Gastrocnemius medialis (tissue), 4 donors: ENCODE measurements around the gene LDAF1. TPM values are rescaled to one million over a fixed set of nuclear protein-coding genes. Genes with fewer than 3 reads are reported as not detected.

Source experiments
- ATAC-seq, 2 donors: fragments of 150-250 bp; one replicate each; pipeline ENCODE4 v1.9.1; 2016
- DNase-seq, 2 donors: peaks; one replicate each; pipeline ENCODE4 v3.0.0-alpha.2; 2019
- H3K27ac ChIP-seq, 4 donors: fragments of 200-600 bp; sonication (generic); 1 replicate in 1 of 4; 2 replicates in 3 of 4; pipeline ENCODE4 v1.5.1; 2016 to 2018; ENCODE audit warnings: mild to moderate bottlenecking in 2 of 4, moderate library complexity in 1 of 4
- H3K27me3 ChIP-seq, 3 donors: fragments of 200-600 bp; sonication (generic) in 2 of 3; 1 replicate in 1 of 3; 2 replicates in 2 of 3; pipeline versions ENCODE4 v1.5.1 to v1.6.0; 2016 to 2019; ENCODE audit warnings: mild to moderate bottlenecking in 1 of 3, moderate library complexity in 1 of 3
- H3K36me3 ChIP-seq, 2 donors: fragments of 200-600 bp; sonication (generic) in 1 of 2; one replicate each; pipeline ENCODE4 v1.5.1; 2017 to 2018
- H3K4me1 ChIP-seq, 2 donors: fragments of 200-600 bp; sonication (generic) in 1 of 2; one replicate each; pipeline ENCODE4 v1.5.1; 2016 to 2017; ENCODE audit warnings: mild to moderate bottlenecking in 2 of 2
- H3K4me3 ChIP-seq, 4 donors: fragments of 200-600 bp; sonication (generic) in 3 of 4; 1 replicate in 1 of 4; 2 replicates in 3 of 4; pipeline ENCODE4 v1.5.1; 2016 to 2019; ENCODE audit warnings: mild to moderate bottlenecking in 2 of 4
- H3K9me3 ChIP-seq, 3 donors: fragments of 200-600 bp; sonication (generic) in 2 of 3; 1 replicate in 1 of 3; 2 replicates in 2 of 3; pipeline ENCODE4 v1.5.1; 2016 to 2019
- CTCF ChIP-seq, 5 experiments: fragments of 450-650 bp in 3 of 5; fragments of 200-600 bp in 2 of 5; sonication (generic) in 2 of 5; IDR thresholded peaks in 4 of 5; conservative IDR thresholded peaks in 1 of 5; 1 replicate in 4 of 5; 2 replicates in 1 of 5; pipeline ENCODE4 v1.5.1; 2016 to 2019; ENCODE audit warnings: antibody characterized with exemption in 5 of 5, mild to moderate bottlenecking in 3 of 5, moderate library complexity in 3 of 5
- POLR2A ChIP-seq, 2 donors: fragments of 450-650 bp; IDR thresholded peaks; one replicate each; pipeline ENCODE4 v1.6.1; 2017; ENCODE audit warnings: antibody characterized with exemption in 2 of 2, mild to moderate bottlenecking in 2 of 2, moderate library complexity in 2 of 2
- in situ Hi-C, 4 donors: fragments of 200-750 bp; cut with MboI; loops; one replicate each; pipeline versions ENCODE4 v1.15.0 to v1.8.0; 2017; ENCODE audit warnings: low sequenced_read_pairs in 4 of 4
- intact Hi-C: fragments of 100-400 bp; cut with DNase I; formaldehyde crosslinking; loops from one replicate; pipeline ENCODE4 v1.15.1; 2023; ENCODE audit warnings: low total_unique reads
- total RNA-seq, 4 donors: library from RNA; depleted of rRNA; stranded (reverse); fragments of >200 nt; gene quantifications; one replicate each; pipeline versions ENCODE4 v1.1.0 to v1.2.3, GENCODE V29; 2016

The LDAF1 gene
- total RNA-seq, 4 donors from 2014 or later = 19.4 to 70.0 (median 34.3) TPM

- TF ChIP-seq POLR2A (IDR thresholded peaks at IDR 0.05) = no peak
- no peak for TF ChIP-seq CTCF (IDR thresholded peaks at IDR 0.05 in 4 of 5, conservative IDR thresholded peaks at IDR 0.05 in 1 of 5)
- Histone ChIP-seq H3K36me3 (no peaks in the 10 kb centered on the region), H3K27me3 (no peaks in the 10 kb centered on the region), H3K4me3 (no peak overlapping the region), H3K27ac (no peak overlapping the region), H3K4me1 (no peaks in the 10 kb centered on the region), H3K9me3 (no peaks in the 10 kb centered on the region)
- ATAC-seq (no peak), DNase-seq (no peak)
- in situ Hi-C loops (no loop called here), intact Hi-C loops (no loop called here)
Observed at GRCh38 chr16:21125191-21125590, 33.3 kb upstream of the LDAF1 start.

DNA sequence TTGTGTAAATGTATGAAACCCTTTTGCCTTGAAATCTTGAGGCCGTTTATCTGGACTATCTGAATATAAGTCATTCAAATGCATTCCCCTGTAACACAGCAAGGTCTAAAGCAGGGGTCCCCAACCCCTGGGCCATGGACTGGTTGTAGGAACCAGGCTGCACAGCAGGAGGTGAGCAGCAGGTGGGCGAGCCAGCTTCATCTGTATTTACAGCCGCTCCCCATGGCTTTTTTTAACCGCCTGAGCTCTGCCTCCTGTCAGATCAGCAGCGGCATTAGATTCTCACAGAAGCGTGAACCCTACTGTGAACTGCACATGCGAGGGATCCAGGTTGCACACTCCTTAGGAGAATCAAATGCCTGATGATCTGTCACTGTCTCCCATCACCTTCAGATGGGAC, 32.0 kb upstream of the LDAF1 start:
- no peaks in the 10 kb centered on the region for H3K9me3 ChIP-seq
- ATAC-seq (no peak), DNase-seq (no peak)
- intact Hi-C loops = no loop called here
- in situ Hi-C loops = no loop called here
- TF ChIP-seq POLR2A (IDR thresholded peaks at IDR 0.05) (no peak), CTCF (IDR thresholded peaks at IDR 0.05 in 4 of 5, conservative IDR thresholded peaks at IDR 0.05 in 1 of 5) (no peak)
- no peak overlapping the region for H3K27ac ChIP-seq
- H3K4me3 ChIP-seq = no peak overlapping the region
- H3K27me3 ChIP-seq = no peaks in the 10 kb centered on the region
- no peaks in the 10 kb centered on the region for H3K4me1 ChIP-seq
- H3K36me3 ChIP-seq = no peaks in the 10 kb centered on the region

- no peak overlapping the region for H3K4me3 ChIP-seq
- H3K4me1 ChIP-seq = no peaks in the 10 kb centered on the region
- in situ Hi-C loops (no loop called here), intact Hi-C loops (no loop called here)
- DNase-seq (no peak), ATAC-seq (no peak)
- H3K27me3 ChIP-seq = no peaks in the 10 kb centered on the region
- H3K27ac ChIP-seq = no peak overlapping the region
- no peaks in the 10 kb centered on the region for H3K9me3 ChIP-seq
- no peaks in the 10 kb centered on the region for H3K36me3 ChIP-seq
- TF ChIP-seq CTCF (IDR thresholded peaks at IDR 0.05 in 4 of 5, conservative IDR thresholded peaks at IDR 0.05 in 1 of 5) (no peak), POLR2A (IDR thresholded peaks at IDR 0.05) (no peak)
Observed at GRCh38 chr16:21128991-21129390, 29.5 kb upstream of the LDAF1 start.

DNA sequence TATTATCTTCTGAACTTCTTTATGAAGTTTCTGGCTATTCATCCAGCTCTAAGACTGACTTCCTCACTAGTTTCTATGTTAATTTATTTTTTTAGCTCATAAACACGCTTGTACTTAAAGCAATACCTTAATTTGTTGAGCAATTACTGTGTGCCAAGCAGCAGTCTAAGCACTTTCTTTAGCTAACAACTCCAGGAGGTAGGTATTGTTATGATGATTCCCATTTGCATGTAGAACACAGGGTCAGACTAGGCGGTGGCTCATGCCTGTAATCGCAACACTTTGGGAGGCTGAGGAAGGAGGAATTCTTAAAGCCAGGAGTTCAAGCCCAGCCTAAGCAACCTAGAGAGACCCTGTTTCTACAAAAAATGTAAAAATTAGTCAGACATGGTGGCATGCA, 27.7 kb upstream of the LDAF1 start:
- TF ChIP-seq POLR2A (IDR thresholded peaks at IDR 0.05) (no peak), CTCF (IDR thresholded peaks at IDR 0.05 in 4 of 5, conservative IDR thresholded peaks at IDR 0.05 in 1 of 5) (no peak)
- H3K4me1 ChIP-seq = no peaks in the 10 kb centered on the region
- ATAC-seq = no peak
- H3K4me3 ChIP-seq = no peak overlapping the region
- in situ Hi-C loops (no loop called here), intact Hi-C loops (no loop called here)
- H3K27me3 ChIP-seq = no peaks in the 10 kb centered on the region
- no peak for DNase-seq
- H3K36me3 ChIP-seq = no peaks in the 10 kb centered on the region
- no peaks in the 10 kb centered on the region for H3K9me3 ChIP-seq
- H3K27ac ChIP-seq = no peak overlapping the region

GRCh38 chr16:21134053-21134452, 24.4 kb upstream of the LDAF1 start:
- Histone ChIP-seq H3K36me3 (no peaks in the 10 kb centered on the region), H3K4me3 (no peak overlapping the region), H3K27ac (no peak overlapping the region), H3K27me3 (no peaks in the 10 kb centered on the region), H3K4me1 (no peaks in the 10 kb centered on the region), H3K9me3 (no peaks in the 10 kb centered on the region)
- ATAC-seq = no peak
- intact Hi-C loops = no loop called here
- TF ChIP-seq POLR2A (IDR thresholded peaks at IDR 0.05) = no peak
- TF ChIP-seq CTCF (IDR thresholded peaks at IDR 0.05 in 4 of 5, conservative IDR thresholded peaks at IDR 0.05 in 1 of 5) = no peak
- no peak for DNase-seq
- in situ Hi-C loops = no loop called here
